NCI-H128 (cell line): Measurements from ENCODE around the gene BCHE.
"Not testable (repeated sequence)": the region's sequence is repeated elsewhere in the genome, so short reads cannot be mapped to it uniquely, and the experiment has no call there.

Experiments used
- DNase-seq: peaks from one replicate; lab custom pipeline; 2025; ENCODE audit not compliant: unreplicated experiment; lab: John Stamatoyannopoulos, UW

The BCHE gene

DNA sequence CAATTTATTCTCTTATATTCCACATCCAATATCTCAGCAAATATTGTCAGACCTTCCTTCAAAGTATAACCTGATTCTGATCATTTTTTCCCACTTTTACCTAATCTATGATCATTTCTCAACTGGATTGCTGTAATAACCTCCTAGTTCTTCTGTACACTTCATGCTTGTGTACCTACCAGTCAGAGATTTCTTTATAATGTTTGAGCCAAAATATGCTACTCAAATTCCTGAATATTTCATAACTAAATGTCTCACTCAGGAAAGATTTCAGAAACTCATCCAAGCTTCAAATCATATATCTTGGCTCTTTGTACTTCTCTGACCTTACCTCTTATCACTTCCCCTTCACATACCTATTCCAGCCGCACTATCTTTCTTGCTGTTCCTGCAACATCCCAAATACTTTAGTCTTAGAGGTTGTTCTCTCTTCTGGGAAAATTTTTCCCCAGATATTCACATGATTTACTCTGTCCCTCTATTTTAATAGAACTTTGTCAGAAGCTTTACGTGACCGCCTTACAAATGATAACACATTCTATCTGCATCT, 20.0 kb downstream of the BCHE start:
- DNase-seq: no peak

DNA sequence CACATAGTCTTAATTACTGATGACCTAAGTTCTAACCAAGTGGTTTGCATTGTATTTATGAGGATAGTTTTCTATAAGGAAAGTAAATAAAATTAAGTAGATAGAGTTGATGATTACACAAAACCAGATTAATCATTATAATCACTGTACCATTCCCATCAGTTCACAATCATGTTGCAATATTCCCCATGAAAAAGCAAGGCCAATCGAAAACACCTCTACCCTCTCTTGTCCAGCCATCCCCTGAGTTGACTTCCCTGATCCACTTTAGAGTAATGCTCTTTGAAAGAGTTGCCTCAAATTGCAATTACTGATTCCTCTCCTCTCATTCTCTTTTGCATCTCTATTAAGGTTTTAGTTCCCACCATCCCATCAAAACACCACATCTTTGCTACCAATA, 21.0 kb downstream of the BCHE start:
- DNase-seq: no peak

DNA sequence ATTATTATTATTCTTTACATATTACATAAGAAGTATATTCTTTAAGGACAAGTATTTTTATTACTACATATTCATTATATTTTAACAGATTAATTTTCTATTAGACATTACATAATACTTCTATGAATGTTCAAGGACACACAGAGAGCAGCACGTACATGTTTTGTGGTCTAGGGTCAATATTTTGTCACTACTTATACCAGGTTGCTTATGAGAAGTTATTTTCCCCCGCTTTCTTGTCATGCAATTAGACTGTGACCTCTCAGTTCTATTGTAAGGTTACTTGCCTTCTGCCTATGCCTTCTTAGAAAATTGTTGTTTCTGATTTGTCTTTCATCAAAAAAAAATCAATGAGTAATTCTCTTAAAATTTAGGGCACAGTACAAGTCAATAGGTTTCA, 21.5 kb downstream of the BCHE start:
- no peak for DNase-seq

DNA sequence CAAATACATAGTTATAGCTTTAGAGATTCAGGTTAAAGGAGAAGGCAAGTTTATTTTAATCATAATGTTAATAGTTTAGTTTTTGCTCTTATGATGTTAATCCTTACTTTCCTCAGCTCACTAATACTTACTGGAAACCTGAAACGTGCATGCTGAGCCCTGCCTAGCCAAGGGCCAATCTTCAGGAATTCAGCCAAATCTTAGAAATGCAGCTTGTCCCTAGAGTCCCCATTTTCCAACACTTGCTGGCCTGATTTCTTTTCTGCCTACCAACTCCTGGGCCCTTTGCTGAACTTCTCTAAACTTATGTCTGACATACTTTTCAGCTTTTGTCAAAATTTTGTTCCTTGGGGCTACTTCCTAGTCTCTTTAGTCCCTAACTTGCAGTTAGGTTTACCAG, 22.8 kb downstream of the BCHE start:
- DNase-seq: no peak

DNA sequence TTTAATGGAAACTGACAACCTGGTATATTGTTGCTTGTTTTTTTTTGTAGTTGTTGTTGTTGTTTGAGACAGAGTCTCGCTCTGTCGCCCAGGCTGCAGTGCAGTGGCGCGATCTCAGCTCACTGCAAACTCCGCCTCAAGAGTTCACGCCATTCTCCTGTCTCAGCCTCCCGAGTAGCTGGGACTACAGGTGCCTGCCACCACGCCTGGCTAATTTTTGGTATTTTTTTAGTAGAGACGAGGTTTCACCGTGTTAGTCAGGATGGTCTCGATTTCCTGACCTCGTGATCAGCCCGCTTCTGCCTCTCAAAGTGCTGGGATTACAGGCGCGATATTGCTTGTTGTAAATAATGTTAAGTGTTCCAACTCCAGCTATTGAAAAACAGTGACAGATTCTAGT, 29.3 kb downstream of the BCHE start:
- DNase-seq: not testable (repeated sequence)

DNA sequence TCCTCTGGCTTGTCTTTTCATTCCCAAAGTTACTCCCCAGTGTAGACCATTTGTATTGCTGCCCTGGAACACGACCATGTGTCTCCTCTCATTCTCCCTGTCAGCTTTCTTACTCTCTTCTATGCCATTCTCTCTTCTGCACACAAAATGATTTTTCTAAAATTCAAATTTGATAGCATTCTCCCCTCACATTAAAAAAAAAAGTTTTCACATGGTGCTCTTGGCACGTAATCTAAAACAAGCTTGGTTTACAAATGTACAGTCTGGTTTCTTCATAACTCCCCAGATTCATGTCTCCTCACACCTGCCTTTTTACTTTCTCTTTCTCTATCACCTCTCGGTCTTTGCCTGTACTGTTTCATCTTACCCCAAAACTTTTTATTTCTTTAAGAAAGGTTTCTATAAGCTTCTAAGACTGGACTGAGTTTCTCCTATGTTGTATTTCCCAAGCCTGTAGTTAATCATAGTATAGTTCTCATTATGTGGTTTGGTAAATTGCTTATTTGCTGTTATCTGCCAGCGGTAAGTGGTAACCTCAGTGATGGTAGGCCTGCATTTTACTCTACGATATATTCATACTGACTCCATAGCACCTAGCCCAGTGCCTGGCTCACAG, 31.2 kb downstream of the BCHE start:
- DNase-seq: no peak

DNA sequence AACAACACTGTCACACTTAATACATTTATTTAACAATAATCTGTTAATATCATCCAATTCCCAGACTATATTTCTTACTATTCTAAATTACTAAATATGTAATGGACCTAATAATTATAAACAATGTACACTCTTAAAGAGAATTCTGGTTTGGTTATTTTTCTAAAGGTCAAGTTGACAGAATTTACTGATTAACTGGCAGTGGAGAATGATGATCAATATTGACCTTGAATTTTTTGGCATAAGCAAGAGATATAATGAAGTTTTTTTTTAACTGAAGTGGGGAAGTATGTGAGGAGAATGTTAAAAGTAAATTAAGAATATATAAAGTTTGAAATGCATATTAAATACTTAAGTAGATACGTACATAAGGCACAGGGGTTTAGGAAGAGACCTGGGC, 33.8 kb downstream of the BCHE start:
- no peak for DNase-seq

DNA sequence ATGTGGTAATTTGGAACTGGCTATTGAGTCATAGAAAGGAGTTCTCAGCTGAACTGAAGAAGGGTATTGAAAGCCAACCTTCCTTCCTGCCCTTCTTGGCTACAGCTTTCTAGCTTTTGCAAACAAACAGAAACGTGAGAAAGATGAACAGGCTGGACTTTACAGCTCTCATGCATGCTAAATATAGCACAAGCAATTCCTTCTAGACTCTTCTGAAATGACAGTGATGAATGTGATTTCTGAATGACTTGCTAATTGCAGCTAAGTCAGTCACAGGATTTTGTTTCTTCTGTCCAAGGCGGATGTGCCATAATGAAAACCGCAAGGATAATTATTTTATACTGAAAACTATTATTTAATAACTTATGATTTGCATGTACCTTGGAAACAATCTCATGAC, 36.3 kb downstream of the BCHE start:
- no peak for DNase-seq

DNA sequence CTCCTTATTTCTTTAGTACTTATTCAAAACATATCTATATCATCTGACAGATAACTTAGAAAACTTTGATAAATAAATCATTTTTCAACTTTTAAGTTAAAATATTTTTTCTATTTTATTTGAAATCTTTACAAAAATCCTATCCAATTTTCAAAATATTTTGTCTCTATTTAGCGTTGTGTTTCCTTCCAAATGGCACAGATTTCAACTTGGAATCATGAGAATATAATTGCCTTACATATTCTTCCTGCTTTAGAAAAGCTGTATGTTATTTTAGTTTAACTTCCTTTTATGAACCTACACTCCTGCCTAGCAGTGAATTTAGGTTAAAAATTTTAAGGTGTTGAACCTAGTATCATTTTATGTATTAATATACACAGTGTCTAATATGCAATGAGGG, 38.2 kb downstream of the BCHE start:
- DNase-seq: no peak

DNA sequence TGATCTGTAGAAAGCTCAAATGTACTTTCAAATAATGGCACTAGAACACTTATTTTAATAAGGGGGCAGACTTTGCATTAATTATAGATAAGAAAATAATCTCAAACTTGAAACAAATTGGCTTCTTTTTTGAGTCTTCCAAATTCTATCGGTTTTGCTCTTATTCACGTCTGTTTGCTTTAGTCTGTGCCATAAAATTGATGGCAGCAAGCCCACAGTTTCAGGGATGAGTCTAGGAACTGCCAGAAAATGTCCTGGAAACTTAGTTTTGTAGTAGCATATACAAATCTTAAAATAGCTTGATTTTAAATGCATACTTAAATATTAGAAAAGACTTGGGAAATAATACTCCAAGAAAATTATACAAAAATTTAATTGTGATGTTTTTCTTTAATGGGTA, 39.7 kb downstream of the BCHE start:
- no peak for DNase-seq

DNA sequence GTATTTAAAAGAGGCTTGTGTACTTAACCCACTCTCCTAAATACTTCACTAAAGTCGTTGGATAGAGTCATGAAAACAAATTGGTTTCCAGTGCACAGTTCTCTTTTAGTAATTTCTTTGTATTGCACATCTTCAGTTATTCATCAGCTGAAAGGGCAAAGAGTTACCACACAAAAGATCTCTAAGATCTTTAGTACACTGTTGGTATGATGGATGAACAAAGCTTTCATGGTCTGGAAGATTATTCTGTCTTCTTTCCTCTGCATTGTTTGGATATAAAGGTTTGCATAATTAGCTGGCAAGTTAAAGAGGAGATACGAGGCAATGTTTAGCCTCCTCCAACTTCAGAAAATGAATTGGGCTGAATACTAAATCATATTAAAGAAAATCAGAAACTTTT, 40.5 kb downstream of the BCHE start:
- DNase-seq: no peak

DNA sequence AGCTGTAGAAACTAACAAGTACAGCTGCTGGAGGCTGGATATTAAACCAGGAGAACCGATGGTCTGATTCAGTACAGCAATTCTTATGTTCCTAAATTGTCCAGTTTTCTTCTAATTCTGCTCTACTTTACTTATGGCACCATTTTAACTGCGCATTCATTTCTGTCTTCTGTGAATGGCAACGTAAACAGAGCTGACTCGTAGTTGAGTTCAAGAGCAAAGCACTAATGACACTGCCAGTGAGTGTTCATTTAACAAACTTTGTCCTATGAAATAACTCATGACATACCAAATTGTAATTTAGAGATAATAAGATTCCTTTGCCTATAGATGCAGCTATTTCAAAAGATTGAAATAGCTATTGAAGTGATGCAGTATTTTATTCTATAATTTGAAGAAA, 48.7 kb downstream of the BCHE start:
- DNase-seq: no peak

DNA sequence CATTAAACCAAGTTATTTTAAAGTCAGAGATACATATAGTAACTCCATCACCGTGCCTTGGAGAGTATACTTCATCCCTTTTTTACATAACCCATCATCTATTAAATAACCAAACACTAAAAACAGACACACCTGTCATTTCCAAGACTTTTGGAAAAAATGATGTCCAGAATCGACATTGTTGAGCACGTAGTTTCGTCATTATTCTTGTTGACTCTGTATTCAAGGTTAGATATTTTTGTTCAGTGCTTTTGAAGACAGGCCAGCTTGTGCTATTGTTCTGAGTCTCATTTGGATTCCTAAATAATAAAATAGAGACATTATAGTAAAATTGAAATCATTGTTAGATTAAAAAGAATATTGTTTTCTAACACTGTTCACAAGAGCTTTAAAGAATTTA, 51.2 kb downstream of the BCHE start:
- DNase-seq: no peak

DNA sequence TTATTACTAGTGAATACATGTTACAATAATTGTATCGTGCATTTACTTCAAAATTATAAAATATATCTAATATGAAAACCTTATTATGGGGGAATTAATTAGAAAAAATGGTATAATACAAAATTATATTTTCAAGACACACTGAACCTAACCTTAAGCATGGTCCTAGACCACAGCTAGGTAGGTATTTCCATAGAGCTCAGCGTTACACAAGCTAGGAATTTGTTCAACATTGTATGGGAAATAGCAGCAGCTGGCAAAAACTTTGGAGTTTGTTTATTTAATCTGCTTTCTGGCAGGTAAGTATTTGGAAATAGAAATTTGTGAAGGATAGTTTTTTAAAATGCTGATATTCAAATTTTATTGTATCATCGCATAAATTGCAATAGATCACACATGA, 52.9 kb downstream of the BCHE start:
- DNase-seq: no peak

DNA sequence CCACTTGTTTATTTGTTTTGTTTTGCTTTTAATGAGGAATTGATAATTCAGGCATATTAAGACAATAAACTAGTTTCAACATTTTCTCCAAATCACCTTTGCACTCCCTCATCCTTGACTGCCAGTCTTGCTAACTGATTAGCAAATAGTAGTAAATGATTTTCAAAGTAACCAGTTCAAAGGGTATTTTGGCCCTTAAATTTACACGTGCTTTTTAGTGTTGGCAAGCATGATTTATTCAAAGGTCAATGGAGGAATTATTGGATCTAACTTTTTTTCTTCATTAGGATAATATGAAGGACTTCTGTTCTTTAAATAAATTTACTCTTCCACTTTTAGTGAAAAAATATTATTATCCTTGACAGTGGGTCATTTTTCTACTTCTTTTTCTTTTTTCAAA, 53.8 kb downstream of the BCHE start:
- DNase-seq: no peak

DNA sequence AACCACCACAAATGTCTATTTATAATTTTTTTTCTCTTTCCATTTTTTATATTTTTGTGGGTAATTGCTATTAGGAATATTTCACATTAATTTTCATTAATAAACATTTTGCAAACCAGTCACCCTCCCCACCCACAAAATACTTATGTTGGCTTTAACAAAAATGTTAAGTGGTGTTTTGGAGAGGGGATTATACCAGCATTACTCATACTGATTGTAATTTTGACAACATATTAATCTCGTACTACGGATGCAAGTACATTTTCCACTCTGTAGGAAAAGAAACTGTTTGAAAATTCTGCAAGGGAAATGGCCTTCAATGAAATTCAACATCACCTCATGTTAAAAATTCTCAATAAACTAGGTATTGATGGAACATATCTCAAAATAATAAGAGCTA, 58.3 kb downstream of the BCHE start:
- DNase-seq: no peak

DNA sequence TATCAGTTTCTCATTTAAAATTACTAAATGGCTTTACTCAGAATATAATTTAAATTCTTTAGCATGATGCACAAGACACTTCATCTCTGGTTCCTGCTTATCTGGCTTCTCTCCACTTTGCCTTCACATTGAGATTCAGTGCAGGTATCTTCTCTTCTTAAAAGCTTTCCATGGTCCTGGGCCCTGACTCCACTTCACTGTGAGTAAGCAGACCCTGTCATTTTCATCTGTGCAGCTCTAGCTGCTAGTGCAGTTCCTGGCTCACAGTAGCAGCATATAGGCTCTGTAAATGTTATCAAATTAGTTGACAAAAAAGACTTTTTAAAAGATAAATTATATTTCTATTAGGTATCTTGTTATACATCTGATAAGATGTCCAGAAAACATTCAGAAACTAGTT, 58.8 kb downstream of the BCHE start:
- no peak for DNase-seq

DNA sequence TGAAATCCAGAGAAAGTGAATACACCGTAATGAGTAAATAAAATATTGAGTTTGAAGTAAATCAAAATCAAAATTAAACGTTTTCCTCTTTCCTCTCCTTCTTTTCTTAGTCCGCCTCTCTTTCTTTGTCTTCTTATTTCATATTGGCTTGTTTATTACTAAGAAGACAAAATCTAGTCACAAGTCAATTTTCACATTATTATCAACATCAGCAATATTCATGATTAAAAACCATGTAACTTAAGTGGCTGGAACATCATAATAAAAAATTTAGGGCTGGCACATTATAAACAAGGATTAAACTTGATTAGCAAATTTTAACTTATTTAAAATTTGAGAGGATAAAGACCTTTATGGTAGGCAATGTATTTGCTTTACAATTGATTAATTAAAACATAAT, 61.4 kb downstream of the BCHE start:
- DNase-seq: no peak

DNA sequence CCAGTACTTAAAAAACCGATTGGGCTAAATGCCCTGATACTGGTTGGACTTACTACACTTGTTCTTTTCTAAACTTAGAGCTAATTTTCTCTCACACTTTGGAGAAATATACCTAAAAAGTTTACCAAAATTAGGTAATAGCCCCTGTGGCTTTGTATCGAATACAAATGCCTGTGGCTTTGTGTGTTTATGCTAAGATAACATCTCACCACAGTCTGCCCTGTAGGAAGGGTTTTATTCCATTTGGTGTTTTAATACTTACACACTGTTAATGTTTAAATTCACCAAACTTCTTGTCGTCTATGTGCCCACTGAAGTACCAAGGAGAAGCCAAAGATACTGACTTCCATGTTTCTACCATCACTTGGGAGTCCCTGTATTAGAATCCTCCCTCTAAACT, 66.4 kb downstream of the BCHE start:
- no peak for DNase-seq

DNA sequence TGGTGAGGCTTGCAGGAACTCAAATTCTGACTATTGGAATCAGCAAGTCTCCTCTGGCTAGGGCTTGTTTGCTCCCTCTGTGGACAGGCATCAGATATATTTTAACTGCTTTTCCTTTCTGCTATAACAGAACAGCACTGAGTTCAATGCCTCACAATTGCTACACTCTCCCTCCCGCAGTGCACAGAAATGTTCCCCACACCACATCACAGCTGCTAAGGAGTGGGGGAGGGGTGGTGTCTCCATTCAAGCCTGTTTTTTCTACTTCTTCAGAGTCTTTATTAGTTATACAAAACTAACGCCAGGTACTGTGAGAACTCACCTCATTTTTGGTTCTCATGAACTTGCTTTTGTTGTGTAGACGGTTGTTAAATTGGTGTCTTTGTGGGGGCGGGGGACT, 68.5 kb downstream of the BCHE start:
- DNase-seq: no peak

DNA sequence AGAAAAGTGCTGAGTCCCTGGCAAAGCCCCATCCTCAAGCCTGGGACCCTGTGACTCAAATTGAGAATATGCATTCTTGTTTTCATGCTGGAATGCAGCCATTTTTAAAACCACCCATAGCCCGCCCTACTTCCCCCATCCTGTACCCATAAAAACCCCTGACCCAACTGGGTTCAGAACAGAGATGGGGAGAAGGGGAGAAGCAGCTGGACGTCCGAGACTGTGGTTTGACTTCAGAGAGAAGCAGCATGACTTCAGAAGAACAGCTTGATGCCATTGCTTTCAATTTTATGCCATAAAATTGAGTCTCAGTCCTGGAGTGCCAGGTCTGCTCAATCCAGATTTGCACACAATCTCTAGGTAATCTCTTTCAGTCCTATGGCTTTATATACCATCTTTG, 78.2 kb downstream of the BCHE start:
- no peak for DNase-seq

DNA sequence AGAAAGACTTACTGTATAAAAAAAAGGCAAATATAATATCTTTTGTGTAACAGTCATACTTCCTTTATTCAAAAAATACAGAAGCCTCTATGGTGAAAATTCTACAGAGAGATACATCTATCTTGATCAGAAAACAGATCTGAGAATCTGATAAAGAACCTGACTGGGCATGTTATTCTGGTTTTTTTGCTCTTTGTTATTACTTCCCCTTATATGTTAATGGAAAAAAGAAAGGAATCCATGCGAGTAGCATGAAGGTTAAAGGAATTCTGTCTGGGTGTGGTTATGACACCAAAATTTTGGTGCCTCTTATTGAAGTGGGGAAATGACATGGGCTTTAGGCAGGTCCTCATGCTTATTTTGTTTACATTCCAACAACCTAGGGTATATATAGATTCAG, 81.7 kb downstream of the BCHE start:
- no peak for DNase-seq

DNA sequence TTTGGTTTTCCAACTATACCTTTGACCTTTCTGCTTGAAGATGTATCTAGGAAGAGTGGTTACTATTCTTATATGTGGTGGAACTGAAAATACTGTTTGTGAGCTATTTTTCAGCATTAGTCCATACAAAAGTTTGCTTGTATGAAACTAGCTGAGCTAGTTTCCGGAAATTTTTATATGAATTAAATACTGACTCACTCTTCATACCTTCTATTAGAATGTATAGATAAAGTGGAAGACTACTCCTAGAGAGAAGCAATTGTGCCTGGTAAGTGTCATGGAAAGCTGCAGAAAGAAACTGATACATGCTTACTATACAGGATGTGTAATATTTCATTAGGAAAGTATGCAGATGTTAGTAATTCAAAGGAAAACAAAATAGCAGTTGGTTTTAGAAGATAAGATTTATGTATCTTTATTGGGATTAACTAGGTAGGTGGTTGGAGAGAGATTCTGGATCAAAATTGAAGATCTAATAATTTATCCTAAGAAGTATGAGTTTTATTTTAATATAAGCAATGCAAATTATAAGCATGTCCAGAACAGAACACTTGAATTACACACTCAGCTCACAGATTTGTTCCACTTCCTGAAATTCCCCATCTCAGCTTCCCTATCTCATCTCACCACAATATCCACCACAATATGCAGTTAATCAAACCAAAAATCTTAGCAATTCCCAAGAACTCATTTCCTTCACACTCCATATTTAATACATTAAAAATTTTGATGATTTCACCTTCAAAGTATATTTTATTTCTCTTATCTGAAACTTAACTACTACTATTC, 82.8 kb downstream of the BCHE start:
- no peak for DNase-seq
